ENCODE results near the gene UBL7.

DNA sequence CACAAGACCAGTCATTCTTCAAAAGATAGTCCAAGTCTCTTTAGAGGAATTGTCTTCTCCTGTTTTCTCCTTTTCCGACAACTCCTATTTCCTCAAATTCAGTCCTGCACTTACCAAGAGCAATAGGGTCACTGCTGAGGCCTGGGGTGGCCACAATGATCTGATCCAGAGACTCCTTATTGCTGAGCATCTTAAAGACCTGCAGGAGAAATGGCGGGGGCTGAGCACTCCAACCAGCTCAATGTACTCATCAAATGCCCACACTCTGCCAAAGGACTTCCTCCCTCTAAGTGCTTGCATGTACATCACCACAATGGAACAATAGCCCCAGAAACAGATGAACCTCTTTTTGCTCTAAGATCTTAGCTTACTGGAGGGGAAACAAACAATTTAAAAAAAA, 9.6 kb downstream of the UBL7 start:
- TF ChIP-seq TAF1 (IDR thresholded peaks at IDR 0.05; ENCODE audit: borderline replicate concordance, insufficient read depth, low read length): no peak
- TF ChIP-seq, protein P1, sequence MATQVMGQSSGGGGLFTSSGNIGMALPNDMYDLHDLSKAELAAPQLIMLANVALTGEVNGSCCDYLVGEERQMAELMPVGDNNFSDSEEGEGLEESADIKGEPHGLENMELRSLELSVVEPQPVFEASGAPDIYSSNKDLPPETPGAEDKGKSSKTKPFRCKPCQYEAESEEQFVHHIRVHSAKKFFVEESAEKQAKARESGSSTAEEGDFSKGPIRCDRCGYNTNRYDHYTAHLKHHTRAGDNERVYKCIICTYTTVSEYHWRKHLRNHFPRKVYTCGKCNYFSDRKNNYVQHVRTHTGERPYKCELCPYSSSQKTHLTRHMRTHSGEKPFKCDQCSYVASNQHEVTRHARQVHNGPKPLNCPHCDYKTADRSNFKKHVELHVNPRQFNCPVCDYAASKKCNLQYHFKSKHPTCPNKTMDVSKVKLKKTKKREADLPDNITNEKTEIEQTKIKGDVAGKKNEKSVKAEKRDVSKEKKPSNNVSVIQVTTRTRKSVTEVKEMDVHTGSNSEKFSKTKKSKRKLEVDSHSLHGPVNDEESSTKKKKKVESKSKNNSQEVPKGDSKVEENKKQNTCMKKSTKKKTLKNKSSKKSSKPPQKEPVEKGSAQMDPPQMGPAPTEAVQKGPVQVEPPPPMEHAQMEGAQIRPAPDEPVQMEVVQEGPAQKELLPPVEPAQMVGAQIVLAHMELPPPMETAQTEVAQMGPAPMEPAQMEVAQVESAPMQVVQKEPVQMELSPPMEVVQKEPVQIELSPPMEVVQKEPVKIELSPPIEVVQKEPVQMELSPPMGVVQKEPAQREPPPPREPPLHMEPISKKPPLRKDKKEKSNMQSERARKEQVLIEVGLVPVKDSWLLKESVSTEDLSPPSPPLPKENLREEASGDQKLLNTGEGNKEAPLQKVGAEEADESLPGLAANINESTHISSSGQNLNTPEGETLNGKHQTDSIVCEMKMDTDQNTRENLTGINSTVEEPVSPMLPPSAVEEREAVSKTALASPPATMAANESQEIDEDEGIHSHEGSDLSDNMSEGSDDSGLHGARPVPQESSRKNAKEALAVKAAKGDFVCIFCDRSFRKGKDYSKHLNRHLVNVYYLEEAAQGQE (IDR thresholded peaks at IDR 0.05; ENCODE audit: insufficient read depth in 1 of 2, low read depth in 2 of 2, low read length in 2 of 2): no peak
- no peak for TF ChIP-seq SIN3A (IDR thresholded peaks at IDR 0.05; ENCODE audit: borderline replicate concordance, insufficient read depth, low read length)
- no peak for TF ChIP-seq POLR2AphosphoS5 (IDR thresholded peaks at IDR 0.05; ENCODE audit: low read depth, low read length)
- no peak for TF ChIP-seq FOXP2 (optimal IDR thresholded peaks at IDR 0.05; ENCODE audit: borderline replicate concordance, extremely low read depth, extremely low read length, insufficient read depth)
